Naive thymus-derived CD4-positive, alpha-beta T cell (primary cell): ENCODE data around the gene C2orf15. TPM values are rescaled to one million over a fixed set of nuclear protein-coding genes. Genes with fewer than 3 reads are reported as not detected.

Experiments
- ATAC-seq: fragments of 150-1000 bp; cut with Tn5 transposase; 2 replicates; pipeline ENCODE4 v1.10.0; 2021; ENCODE audit warnings: mild to moderate bottlenecking, moderate library complexity
- CTCF ChIA-PET: fragments of 350-600 bp; sonication (Branson Sonifier 250); formaldehyde crosslinking; loops from one replicate; lab custom pipeline; 2021; ENCODE audit warnings: antibody characterized with exemption; lab: Charles Lee
- POLR2A ChIA-PET: fragments of 350-600 bp; sonication (Branson Sonifier 250); formaldehyde crosslinking; loops from one replicate; lab custom pipeline; 2021; ENCODE audit warnings: antibody characterized with exemption, inconsistent platforms; lab: Charles Lee
- DNase-seq, 9 donors: peaks; one replicate each; pipeline versions ENCODE4 v3.0.0 to v3.0.0-alpha.2; 2020 to 2022; ENCODE audit warnings: mixed read lengths in 1 of 9
- H3K27ac ChIP-seq: one replicate; pipeline ENCODE4 v1.7.0; 2013; ENCODE audit warnings: mild to moderate bottlenecking, low read depth, low read length, moderate library complexity
- H3K27me3 ChIP-seq, 2 donors: one replicate each; pipeline ENCODE4 v1.7.0; 2013; ENCODE audit warnings: low read length in 2 of 2, mild to moderate bottlenecking in 2 of 2, moderate library complexity in 2 of 2; ENCODE audit not compliant: control insufficient read depth in 2 of 2, insufficient read depth in 2 of 2
- H3K36me3 ChIP-seq, 3 experiments: 1 replicate in 2 of 3; 2 replicates in 1 of 3; pipeline ENCODE4 v1.7.0; 2013; ENCODE audit warnings: low read length in 3 of 3, mild to moderate bottlenecking in 3 of 3, moderate library complexity in 1 of 3; ENCODE audit not compliant: insufficient read depth in 3 of 3, control insufficient read depth in 2 of 3
- H3K4me1 ChIP-seq, 2 donors: one replicate each; pipeline ENCODE4 v1.7.0; 2013; ENCODE audit warnings: low read length in 2 of 2, mild to moderate bottlenecking in 2 of 2, moderate library complexity in 1 of 2; ENCODE audit not compliant: control insufficient read depth in 2 of 2, insufficient read depth in 2 of 2
- H3K4me3 ChIP-seq: 2 replicates; pipeline ENCODE4 v1.7.0; 2013; ENCODE audit warnings: mild to moderate bottlenecking, low read length
- H3K9me3 ChIP-seq, 3 experiments: 1 replicate in 2 of 3; 2 replicates in 1 of 3; pipeline ENCODE4 v1.7.0; 2013; ENCODE audit warnings: low read length in 3 of 3; ENCODE audit not compliant: control insufficient read depth in 2 of 3
- H3K27ac Mint-ChIP-seq, 9 donors: one replicate each; pipeline ENCODE4 v1.8.0; 2020 to 2022; ENCODE audit warnings: mixed read lengths in 9 of 9, mild to moderate bottlenecking in 8 of 9, moderate library complexity in 5 of 9, inconsistent platforms in 2 of 9
- H3K27me3 Mint-ChIP-seq, 5 donors: one replicate each; pipeline ENCODE4 v1.8.0; 2021 to 2022; ENCODE audit warnings: mixed read lengths in 5 of 5, mild to moderate bottlenecking in 1 of 5
- H3K36me3 Mint-ChIP-seq, 5 donors: one replicate each; pipeline ENCODE4 v1.8.0; 2020 to 2022; ENCODE audit warnings: mixed read lengths in 5 of 5, mild to moderate bottlenecking in 3 of 5, inconsistent platforms in 1 of 5
- H3K4me1 Mint-ChIP-seq, 7 donors: one replicate each; pipeline ENCODE4 v1.8.0; 2020 to 2022; ENCODE audit warnings: mixed read lengths in 7 of 7, mild to moderate bottlenecking in 3 of 7, inconsistent platforms in 1 of 7
- H3K4me3 Mint-ChIP-seq, 10 donors: one replicate each; pipeline ENCODE4 v1.8.0; 2020 to 2022; ENCODE audit warnings: mild to moderate bottlenecking in 10 of 10, mixed read lengths in 10 of 10, moderate library complexity in 6 of 10, inconsistent platforms in 2 of 10
- H3K9me3 Mint-ChIP-seq, 11 donors: one replicate each; pipeline ENCODE4 v1.8.0; 2020 to 2022; ENCODE audit warnings: mixed read lengths in 11 of 11, mild to moderate bottlenecking in 4 of 11, inconsistent platforms in 1 of 11, moderate library complexity in 1 of 11
- intact Hi-C, 2 donors: fragments of 100-400 bp; cut with micrococcal nuclease; formaldehyde crosslinking; loops; one replicate each; pipeline ENCODE4 v1.15.1; 2023
- polyA plus RNA-seq, 2 donors: library from polyadenylated mRNA; unstranded; fragments of 300-500 nt; fragmentation: Illumina TruSeq; gene quantifications; one replicate each; pipeline ENCODE4 v1.2.3, GENCODE V29; 2021
- total RNA-seq, 6 experiments: library from RNA in 5 of 6; stranded (reverse) in 5 of 6; gene quantifications; 1 replicate in 5 of 6; 2 replicates in 1 of 6; pipeline ENCODE4 v1.2.3 and lab custom pipeline; 2021 to 2026

The C2orf15 gene
- total and polyA plus RNA-seq, 7 experiments from 2014 or later: 0.48 to 7.8 (median 3.3) TPM

DNA sequence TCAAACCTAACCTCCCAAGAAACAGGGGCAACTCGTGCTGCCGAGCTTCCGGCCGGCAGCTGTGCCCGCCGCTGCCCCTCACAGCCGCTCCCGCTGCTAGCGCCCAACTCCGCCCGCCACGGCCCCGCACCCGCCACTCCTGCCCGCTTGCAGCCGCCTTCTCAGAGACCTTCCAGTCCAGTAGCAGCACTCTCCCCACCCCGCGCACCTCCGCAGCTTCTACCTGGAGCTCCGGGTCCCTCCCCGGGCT lies 722 bp upstream of the C2orf15 start:
- H3K9me3 Mint-ChIP-seq: peaks cover 0 to 28% (median 6%) of the 10 kb centered on the region in 11 donors
- ATAC-seq (no peak), DNase-seq (no peak)
- Histone ChIP-seq H3K27ac (peak overlapping the region; percentile 82), H3K36me3 (no peaks in the 10 kb centered on the region), H3K4me1 (peaks cover 13% of the 10 kb centered on the region in 2 donors), H3K9me3 (no peaks in the 10 kb centered on the region), H3K27me3 (no peaks in the 10 kb centered on the region), H3K4me3 (peak overlapping the region; percentile 97)
- POLR2A ChIA-PET: interaction anchor here (0.7 to 4.7 kb wide), 15 partner anchors 13 to 370 kb away, joined by 3 to 101 read pairs (median 5); partner anchors contain the start of genes EIF5B, LIPT1, MITD1 and MRPL30
- H3K27me3 Mint-ChIP-seq: peaks cover 0 to 41% (median 0%) of the 10 kb centered on the region in 5 donors
- H3K4me3 Mint-ChIP-seq: peak overlapping the region; percentile 90 to 99 (median 97)
- peak overlapping the region; percentile 92 to 99 (median 98) for H3K27ac Mint-ChIP-seq
- peaks cover 0 to 31% (median 25%) of the 10 kb centered on the region in 7 donors for H3K4me1 Mint-ChIP-seq
- intact Hi-C loops: loop anchor here (1.0 to 10.0 kb wide), 11 partner anchors 14 to 1144 kb away; partner anchors contain the start of genes LIPT1 (in 2 of the 2), MITD1 (in 2 of the 2), MRPL30 (in 2 of the 2) and TSGA10 (in 2 of the 2)
- peaks cover 0 to 25% (median 18%) of the 10 kb centered on the region in 5 donors for H3K36me3 Mint-ChIP-seq
- CTCF ChIA-PET: interaction anchor here (0.5 to 0.6 kb wide), 2 partner anchors 14 to 304 kb away, joined by 3 to 4 read pairs; no protein-coding TSS in a partner anchor

DNA sequence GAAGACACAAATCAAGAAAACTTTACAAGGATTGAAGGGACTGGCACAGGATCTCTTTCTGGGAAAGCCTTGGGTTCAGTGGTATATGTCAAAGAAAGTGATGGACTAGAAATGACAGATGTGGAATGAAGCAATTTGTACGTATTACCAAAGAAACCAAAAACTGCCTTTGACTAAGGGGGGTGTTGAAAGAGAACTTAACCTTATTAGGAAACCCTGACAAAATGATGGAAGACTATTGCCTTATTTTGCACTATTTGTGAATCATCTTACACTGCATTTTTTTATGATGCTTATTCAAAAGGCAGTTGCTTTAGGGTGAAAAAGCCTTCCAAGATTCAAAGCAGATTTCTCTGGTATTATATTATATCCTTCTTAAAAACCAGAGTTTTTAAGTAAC lies 9.2 kb downstream of the C2orf15 start:
- Histone ChIP-seq H3K9me3 (no peaks in the 10 kb centered on the region), H3K4me3 (no peak overlapping the region), H3K36me3 (peaks cover 0 to 4% (median 0%) of the 10 kb centered on the region in 3 experiments), H3K27me3 (no peaks in the 10 kb centered on the region), H3K4me1 (peaks cover 10 to 15% of the 10 kb centered on the region in 2 donors), H3K27ac (no peak overlapping the region)
- POLR2A ChIA-PET: interaction anchor here (5.7 kb wide), 1 partner anchor 9 kb away, joined by 101 read pairs; the partner anchor contains the start of gene C2orf15
- no peaks in the 10 kb centered on the region for H3K27me3 Mint-ChIP-seq
- no peak overlapping the region for H3K27ac Mint-ChIP-seq
- intact Hi-C loops: loop anchor here (10.0 kb wide), 5 partner anchors 344 to 1486 kb away; partner anchors contain the start of genes ACTR1B (in 1 of the 2), C2orf92 (in 1 of the 2), COA5 (in 1 of the 2) and INPP4A (in 1 of the 2)
- DNase-seq (no peak), ATAC-seq (no peak)
- CTCF ChIA-PET: no interaction called here
- H3K4me1 Mint-ChIP-seq: peaks cover 7 to 22% (median 16%) of the 10 kb centered on the region in 7 donors
- no peaks in the 10 kb centered on the region for H3K9me3 Mint-ChIP-seq
- H3K4me3 Mint-ChIP-seq: no peak overlapping the region
- H3K36me3 Mint-ChIP-seq: peaks cover 4 to 9% (median 6%) of the 10 kb centered on the region in 5 donors

DNA sequence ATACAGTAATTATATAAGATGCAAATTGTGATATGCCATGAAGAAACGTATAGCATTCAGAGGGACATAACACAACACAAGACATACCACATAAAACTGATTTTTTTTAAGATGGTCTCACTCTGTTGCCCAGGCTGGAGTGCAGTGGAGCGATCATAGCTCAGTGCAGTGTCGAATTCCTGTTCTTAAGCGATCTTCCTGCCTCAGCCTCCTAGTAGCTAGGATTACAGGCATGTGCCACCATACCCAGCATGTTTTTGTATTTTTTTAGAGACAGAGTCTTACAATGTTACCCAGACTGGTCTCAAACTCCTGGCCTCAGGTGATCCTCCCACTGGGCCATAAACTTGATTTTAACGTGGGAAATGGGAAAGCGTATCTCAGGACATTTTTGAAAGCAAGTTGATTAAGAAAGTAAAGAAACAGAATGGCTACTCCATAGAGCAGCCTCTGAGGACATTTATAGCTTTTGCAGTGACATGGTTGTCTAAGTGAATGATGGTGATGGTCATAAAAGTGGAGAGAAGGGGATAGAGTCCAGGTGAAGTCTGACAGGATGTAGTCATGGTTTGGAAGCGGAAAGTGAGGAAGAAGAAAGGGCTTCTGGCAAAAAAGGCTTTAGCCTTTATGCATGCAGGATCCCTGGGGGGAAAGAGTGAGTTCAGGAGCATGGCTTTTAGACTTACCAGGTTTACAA lies 10.8 kb downstream of the C2orf15 start:
- H3K9me3 ChIP-seq: no peaks in the 10 kb centered on the region
- ChIA-PET POLR2A (interaction anchor here (5.7 kb wide), 1 partner anchor 10 kb away, joined by 101 read pairs; the partner anchor contains the start of gene C2orf15), CTCF (no interaction called here)
- Mint-ChIP-seq H3K4me3 (no peak overlapping the region), H3K36me3 (peaks cover 5 to 15% (median 13%) of the 10 kb centered on the region in 5 donors), H3K27me3 (no peaks in the 10 kb centered on the region), H3K9me3 (no peaks in the 10 kb centered on the region), H3K27ac (no peak overlapping the region), H3K4me1 (peaks cover 22 to 37% (median 26%) of the 10 kb centered on the region in 7 donors)
- H3K36me3 ChIP-seq: peaks cover 0 to 7% (median 1%) of the 10 kb centered on the region in 3 experiments
- no peak for DNase-seq
- H3K27ac ChIP-seq: peak overlapping the region; percentile 14
- no peak for ATAC-seq
- H3K4me1 ChIP-seq: peaks cover 15 to 18% of the 10 kb centered on the region in 2 donors
- no peak overlapping the region for H3K4me3 ChIP-seq
- intact Hi-C loops: loop anchor here (10.0 kb wide), 5 partner anchors 342 to 1488 kb away; partner anchors contain the start of genes ACTR1B (in 1 of the 2), C2orf92 (in 1 of the 2), COA5 (in 1 of the 2) and INPP4A (in 1 of the 2)
- no peaks in the 10 kb centered on the region for H3K27me3 ChIP-seq

DNA sequence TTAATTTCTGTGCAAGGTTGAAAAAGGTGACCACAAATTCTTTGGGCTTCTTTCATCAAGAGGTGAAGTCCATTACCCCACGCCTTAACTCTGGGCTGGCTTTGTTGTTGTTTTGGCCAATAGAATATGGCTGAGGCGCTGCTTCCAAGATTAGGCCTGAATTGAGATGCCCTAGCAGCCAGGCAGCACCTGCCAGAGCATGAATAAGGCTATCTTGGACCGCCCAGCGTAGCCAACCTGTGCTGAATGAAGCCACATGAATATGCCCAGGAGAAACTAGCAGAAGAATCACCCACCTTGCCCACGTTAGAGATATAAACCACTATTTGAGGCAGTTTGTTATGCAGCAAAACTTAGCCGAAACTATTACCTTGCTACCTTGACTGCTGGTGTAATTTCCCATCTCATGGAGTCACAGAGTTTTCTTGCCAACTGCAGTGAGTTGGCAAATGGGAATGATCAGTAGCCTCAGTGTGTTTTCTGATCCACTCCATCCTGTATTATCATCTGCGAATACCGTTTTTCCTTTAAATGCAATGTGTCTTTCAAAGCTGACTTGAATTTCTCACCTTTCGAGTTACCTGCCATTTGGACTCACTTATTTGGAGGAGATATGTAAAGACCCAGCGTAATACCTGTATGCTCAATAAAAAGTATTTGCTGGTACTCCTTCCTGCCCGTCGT lies 12.6 kb downstream of the C2orf15 start:
- Mint-ChIP-seq H3K27ac (peak overlapping the region in 2 of 9 donors; percentile 96 to 97), H3K4me1 (peaks cover 25 to 49% (median 33%) of the 10 kb centered on the region in 7 donors), H3K36me3 (peaks cover 12 to 24% (median 19%) of the 10 kb centered on the region in 5 donors), H3K27me3 (no peaks in the 10 kb centered on the region), H3K4me3 (peak overlapping the region in 1 of 10 donors; percentile 93), H3K9me3 (no peaks in the 10 kb centered on the region)
- Histone ChIP-seq H3K36me3 (peaks cover 4 to 16% (median 5%) of the 10 kb centered on the region in 3 experiments), H3K9me3 (no peaks in the 10 kb centered on the region), H3K27ac (peak overlapping the region; percentile 92), H3K27me3 (no peaks in the 10 kb centered on the region), H3K4me3 (peak overlapping the region; percentile 83), H3K4me1 (peaks cover 15 to 18% of the 10 kb centered on the region in 2 donors)
- ChIA-PET POLR2A (interaction anchor here (1.0 to 5.7 kb wide), 7 partner anchors 12 to 383 kb away, joined by 4 to 101 read pairs (median 5); partner anchors contain the start of genes C2orf15, EIF5B, MITD1 and MRPL30), CTCF (interaction anchor here (0.6 kb wide), 1 partner anchor 232 kb away, joined by 8 read pairs; no protein-coding TSS in a partner anchor)
- intact Hi-C loops: loop anchor here (1.0 to 10.0 kb wide), 8 partner anchors 13 to 1489 kb away; partner anchors contain the start of genes C2orf15 (in 2 of the 2), ACTR1B (in 1 of the 2), C2orf92 (in 1 of the 2) and COA5 (in 1 of the 2)
- DNase-seq: no peak
- no peak for ATAC-seq

DNA sequence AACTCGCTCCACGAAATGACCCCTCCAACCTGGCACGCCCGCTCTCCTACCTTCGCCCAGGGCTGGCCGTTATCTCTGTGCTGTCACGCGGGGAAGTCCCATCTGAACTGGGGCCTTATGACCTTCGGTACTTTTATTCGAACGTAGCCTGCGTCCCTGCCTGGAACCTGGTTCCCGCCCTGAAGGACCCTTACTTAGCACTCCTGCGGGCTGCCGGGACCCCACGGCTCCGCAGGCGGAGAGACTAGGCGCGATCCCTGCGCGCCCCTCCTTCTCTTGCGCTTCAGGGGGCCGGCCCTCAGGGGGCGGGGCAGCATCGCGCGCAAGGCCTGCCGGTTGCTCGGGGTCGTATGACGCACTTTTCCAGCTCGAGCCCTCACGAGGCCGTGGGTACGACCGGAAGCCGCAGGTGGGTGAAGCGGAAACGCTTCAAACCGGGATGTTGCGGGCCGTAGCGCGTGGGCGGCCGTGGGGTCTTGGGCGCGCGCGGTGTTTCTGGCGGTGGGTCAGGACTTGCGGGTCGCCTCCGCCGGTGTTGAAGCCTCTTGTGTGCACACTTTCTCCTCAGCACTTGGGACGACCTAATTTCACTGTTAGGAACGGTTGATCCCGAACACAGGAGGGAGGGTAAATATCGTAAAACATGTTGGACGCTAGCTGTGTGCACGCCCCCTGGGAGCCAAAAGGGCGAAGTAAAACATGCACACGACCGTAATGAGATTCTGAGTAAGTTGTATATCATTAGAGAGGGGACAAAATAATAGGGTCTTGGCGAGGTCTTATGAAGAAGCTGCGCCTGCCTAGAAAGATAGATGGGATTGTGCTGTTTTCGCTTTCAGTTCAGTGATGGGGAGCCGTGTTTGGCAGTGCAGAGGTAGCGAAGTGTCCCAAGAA lies 13.4 kb downstream of the C2orf15 start, which contains the start of the genes LIPT1 and TSGA10:
TSS of gene LIPT1 (plus strand) at position 325 of the 894 bp plus-strand sequence. CDS start 6,991 bp downstream, outside the sequence.
TSS of gene TSGA10 (minus strand) at position 300 of the 894 bp plus-strand sequence. CDS start 45,503 bp downstream, outside the sequence.
- Mint-ChIP-seq H3K27me3 (no peaks in the 10 kb centered on the region), H3K9me3 (no peaks in the 10 kb centered on the region), H3K27ac (peak within 1 kb of the TSS in 2 of 9 donors; percentile 96 to 97), H3K36me3 (peaks cover 18 to 30% (median 26%) of the 10 kb centered on the region in 5 donors), H3K4me3 (peak within 1 kb of the TSS in 1 of 10 donors; percentile 93), H3K4me1 (peaks cover 25 to 57% (median 42%) of the 10 kb centered on the region in 7 donors)
- H3K27ac ChIP-seq: peak within 1 kb of the TSS; percentile 92
- peaks cover 5 to 21% (median 10%) of the 10 kb centered on the region in 3 experiments for H3K36me3 ChIP-seq
- CTCF ChIA-PET: interaction anchor here (0.6 to 1.5 kb wide), 5 partner anchors 14 to 354 kb away, joined by 3 to 8 read pairs (median 5); partner anchors contain the start of genes MITD1 and MRPL30
- H3K9me3 ChIP-seq: no peaks in the 10 kb centered on the region
- peaks cover 15 to 18% of the 10 kb centered on the region in 2 donors for H3K4me1 ChIP-seq
- ATAC-seq: peak; percentile 98
- intact Hi-C loops: loop anchor here (1.0 to 10.0 kb wide), 11 partner anchors 8 to 1490 kb away; partner anchors contain the start of genes C2orf15 (in 2 of the 2), MITD1 (in 2 of the 2), MRPL30 (in 2 of the 2) and REV1 (in 2 of the 2)
- POLR2A ChIA-PET: interaction anchor here (0.6 to 5.7 kb wide), 15 partner anchors 8 to 1091 kb away, joined by 3 to 101 read pairs (median 4); partner anchors contain the start of genes C2orf15, EIF5B, MGAT4A and MITD1
- H3K4me3 ChIP-seq: peak within 1 kb of the TSS; percentile 83
- peak; percentile 80 to 95 (median 92) for DNase-seq
- H3K27me3 ChIP-seq: no peaks in the 10 kb centered on the region
